GM15510 (cell line): Measurements from ENCODE around the gene ACSL6.

Experiments
- POLR2A ChIP-seq: IDR thresholded peaks from 3 replicates; pipeline ENCODE4 v1.6.1; 2011; ENCODE audit warnings: borderline replicate concordance; ENCODE audit not compliant: insufficient read length; ENCODE audit errors: extremely low read depth

ACSL6 gene

DNA sequence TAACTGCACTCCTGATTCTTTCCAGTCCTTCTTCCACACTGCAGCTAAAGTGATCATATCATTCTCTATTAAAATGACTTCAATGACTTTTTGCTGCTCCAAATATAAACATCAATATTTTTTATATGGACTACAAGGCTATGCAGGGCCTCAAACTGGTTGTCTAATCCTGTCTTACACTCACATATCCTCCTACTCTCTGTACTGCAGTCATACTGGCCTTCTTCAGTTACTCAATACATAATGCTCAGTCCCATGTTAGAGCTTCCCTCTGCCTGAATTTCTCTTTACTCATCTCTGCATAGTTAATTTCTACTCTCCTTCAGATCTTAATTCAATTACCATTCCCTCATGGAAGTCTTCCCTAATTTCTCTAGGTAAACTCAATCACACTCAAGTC lies 69.4 kb downstream of the ACSL6 start:
- TF ChIP-seq POLR2A, result no peak

- no peak for TF ChIP-seq POLR2A
Measured at GRCh38 chr5:131939690-131940345, 71.6 kb downstream of the ACSL6 start.

DNA sequence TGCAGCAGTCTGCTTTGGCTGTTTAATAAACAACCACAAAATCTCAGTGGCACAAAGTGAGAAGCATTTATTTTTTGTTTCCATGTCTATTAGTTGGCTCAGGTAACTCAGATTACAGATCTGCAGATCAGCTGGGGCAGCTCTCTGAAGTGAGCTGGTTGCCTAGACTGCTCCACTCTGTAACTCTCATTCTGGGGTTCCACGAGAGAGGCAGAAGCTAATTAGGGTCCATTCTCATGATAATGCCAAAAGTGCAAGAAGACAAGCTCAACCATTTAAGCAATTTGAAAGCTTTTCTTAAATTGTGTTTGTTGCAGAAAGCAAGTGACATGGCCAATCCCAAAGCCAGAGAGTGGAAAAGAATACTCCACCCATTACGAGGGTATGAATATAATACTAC lies 79.2 kb downstream of the ACSL6 start:
- TF ChIP-seq POLR2A, result no peak

GRCh38 chr5:131928957-131929356 lies 82.5 kb downstream of the ACSL6 start:
- TF ChIP-seq POLR2A, result no peak

DNA sequence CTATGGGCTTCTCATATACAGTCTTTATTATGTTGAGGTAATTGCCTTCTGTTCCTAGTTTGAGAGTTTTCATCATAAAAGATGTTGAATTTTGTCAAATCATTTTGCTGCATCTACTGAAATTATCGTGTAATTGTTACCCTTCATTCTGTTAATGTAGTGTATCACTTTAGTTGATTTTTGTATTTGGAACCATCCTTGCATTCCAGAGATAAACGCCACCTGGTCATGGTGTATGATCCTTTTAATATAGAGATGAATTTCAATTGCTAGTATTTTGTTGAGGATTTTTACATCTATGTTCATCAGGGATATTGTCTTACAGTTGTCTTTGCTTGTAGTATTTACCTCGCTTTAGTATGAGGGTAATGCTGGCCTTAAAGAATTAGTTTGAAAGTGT lies 85.3 kb downstream of the ACSL6 start:
- no peak for TF ChIP-seq POLR2A

DNA sequence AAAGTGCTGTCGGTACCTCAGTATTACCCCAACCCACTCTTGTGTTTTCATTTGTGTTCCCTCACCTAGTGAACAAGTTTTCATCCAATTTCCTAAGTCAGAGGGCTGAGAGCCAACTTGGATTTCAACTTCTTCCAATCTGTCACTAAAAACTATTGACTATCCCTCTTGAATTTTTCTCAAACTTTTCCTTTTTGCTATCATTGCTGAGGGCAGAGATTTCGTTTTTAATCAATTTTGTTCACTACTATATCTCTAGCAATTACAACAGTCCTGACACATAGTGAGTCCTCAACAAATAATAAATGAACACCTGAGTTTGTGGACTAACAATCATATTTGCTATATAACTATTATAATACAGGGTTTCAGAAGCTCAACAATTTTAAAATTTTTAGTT lies 95.0 kb downstream of the ACSL6 start:
- no peak for TF ChIP-seq POLR2A

DNA sequence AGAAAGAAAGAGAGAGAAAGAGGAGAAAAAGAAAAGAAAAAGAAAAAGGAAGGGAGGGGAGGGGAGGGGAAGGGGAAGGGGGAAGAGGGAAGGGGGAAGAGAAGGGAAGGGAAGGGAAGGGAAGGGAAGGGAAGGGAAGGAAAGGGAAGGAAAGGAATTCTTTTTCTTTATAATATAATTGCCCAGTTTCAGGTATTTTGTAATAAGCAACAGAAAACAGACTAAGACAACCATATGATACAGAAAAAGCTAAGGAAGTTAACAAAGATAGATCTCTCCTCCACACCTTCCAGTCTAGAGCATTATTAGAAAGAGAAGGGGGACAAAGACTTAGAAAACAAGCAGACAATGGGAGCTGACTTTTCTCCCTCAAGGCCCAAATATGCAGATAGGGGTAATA lies 97.0 kb downstream of the ACSL6 start:
- no peak for TF ChIP-seq POLR2A

- TF ChIP-seq POLR2A, result no peak
Measured at GRCh38 chr5:131913603-131914002, 97.9 kb downstream of the ACSL6 start.

DNA sequence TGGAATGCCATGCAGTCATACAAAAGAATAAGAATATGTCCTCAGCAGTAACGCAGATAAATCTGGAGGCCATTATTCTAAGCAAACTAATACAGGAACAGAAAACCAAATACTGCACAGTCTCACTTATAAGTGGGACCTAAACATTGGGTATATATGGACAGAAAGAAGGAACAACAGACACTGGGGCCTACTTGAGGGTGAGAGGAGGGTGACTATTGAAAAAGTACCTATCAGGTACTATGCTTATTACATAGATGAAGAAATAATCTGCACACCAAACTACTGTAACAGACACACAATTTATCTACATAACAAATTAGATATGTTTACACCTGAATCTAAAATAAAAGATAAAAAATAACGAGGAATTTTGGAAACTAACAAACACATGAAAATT lies 104.8 kb downstream of the ACSL6 start:
- TF ChIP-seq POLR2A, result no peak
